Measurements from ENCODE around the gene ZNF23.

ZNF23 gene

GRCh38 chr16:71482569-71482968 is 20.5 kb upstream of the ZNF23 start:
- TF ChIP-seq ZNF274 (IDR thresholded peaks at IDR 0.05; ENCODE audit: low read depth, low read length) = no peak
- no peak overlapping the region for H3K4me3 ChIP-seq (ENCODE audit: low read length)

- no peak overlapping the region for H3K4me3 ChIP-seq (ENCODE audit: low read length)
- TF ChIP-seq ZNF274 (IDR thresholded peaks at IDR 0.05; ENCODE audit: low read depth, low read length) = no peak
These were observed 18.9 kb upstream of the ZNF23 start for GRCh38 chr16:71480956-71481355.

GRCh38 chr16:71479420-71479819 is 17.4 kb upstream of the ZNF23 start:
- no peak overlapping the region for H3K4me3 ChIP-seq (ENCODE audit: low read length)
- no peak for TF ChIP-seq ZNF274 (IDR thresholded peaks at IDR 0.05; ENCODE audit: low read depth, low read length)

- no peak for TF ChIP-seq ZNF274 (IDR thresholded peaks at IDR 0.05; ENCODE audit: low read depth, low read length)
These were observed 14.5 kb upstream of the ZNF23 start for GRCh38 chr16:71476457-71477124.

GRCh38 chr16:71474864-71475263 is 12.8 kb upstream of the ZNF23 start:
- no peak overlapping the region for H3K4me3 ChIP-seq (ENCODE audit: low read length)
- no peak for TF ChIP-seq ZNF274 (IDR thresholded peaks at IDR 0.05; ENCODE audit: low read depth, low read length)

More at GRCh38 chr16:71476457-71477124, 14.5 kb upstream of the ZNF23 start:
- H3K4me3 ChIP-seq (ENCODE audit: low read length) = no peak overlapping the region

GRCh38 chr16:71473891-71474290 is 11.8 kb upstream of the ZNF23 start:
- no peak overlapping the region for H3K4me3 ChIP-seq (ENCODE audit: low read length)
- TF ChIP-seq ZNF274 (IDR thresholded peaks at IDR 0.05; ENCODE audit: low read depth, low read length) = no peak

GRCh38 chr16:71472931-71473330 is 10.9 kb upstream of the ZNF23 start:
- no peak for TF ChIP-seq ZNF274 (IDR thresholded peaks at IDR 0.05; ENCODE audit: low read depth, low read length)
- H3K4me3 ChIP-seq (ENCODE audit: low read length) = no peak overlapping the region

GRCh38 chr16:71472051-71472450 is 10.0 kb upstream of the ZNF23 start:
- H3K4me3 ChIP-seq (ENCODE audit: low read length) = no peak overlapping the region
- no peak for TF ChIP-seq ZNF274 (IDR thresholded peaks at IDR 0.05; ENCODE audit: low read depth, low read length)

GRCh38 chr16:71467810-71468209 is 5.8 kb upstream of the ZNF23 start:
- no peak overlapping the region for H3K4me3 ChIP-seq (ENCODE audit: low read length)
- no peak for TF ChIP-seq ZNF274 (IDR thresholded peaks at IDR 0.05; ENCODE audit: low read depth, low read length)

GRCh38 chr16:71464231-71464630 is 2.2 kb upstream of the ZNF23 start:
- TF ChIP-seq ZNF274 (IDR thresholded peaks at IDR 0.05; ENCODE audit: low read depth, low read length) = no peak
- no peak overlapping the region for H3K4me3 ChIP-seq (ENCODE audit: low read length)

- no peak for TF ChIP-seq ZNF274 (IDR thresholded peaks at IDR 0.05; ENCODE audit: low read depth, low read length)
- H3K4me3 ChIP-seq (ENCODE audit: low read length) = no peak overlapping the region
These were observed 1.1 kb downstream of the ZNF23 start for GRCh38 chr16:71460941-71461340.

GRCh38 chr16:71460236-71460635 is 1.8 kb downstream of the ZNF23 start:
- TF ChIP-seq ZNF274 (IDR thresholded peaks at IDR 0.05; ENCODE audit: low read depth, low read length) = no peak
- H3K4me3 ChIP-seq (ENCODE audit: low read length) = no peak overlapping the region

GRCh38 chr16:71459510-71459909 is 2.5 kb downstream of the ZNF23 start:
- no peak overlapping the region for H3K4me3 ChIP-seq (ENCODE audit: low read length)
- TF ChIP-seq ZNF274 (IDR thresholded peaks at IDR 0.05; ENCODE audit: low read depth, low read length) = no peak

GRCh38 chr16:71456801-71457200 is 5.2 kb downstream of the ZNF23 start:
- no peak for TF ChIP-seq ZNF274 (IDR thresholded peaks at IDR 0.05; ENCODE audit: low read depth, low read length)

GRCh38 chr16:71453036-71453435 is 9.0 kb downstream of the ZNF23 start:
- TF ChIP-seq ZNF274 (IDR thresholded peaks at IDR 0.05; ENCODE audit: low read depth, low read length) = no peak
- H3K4me3 ChIP-seq (ENCODE audit: low read length) = no peak overlapping the region

More at GRCh38 chr16:71456801-71457200, 5.2 kb downstream of the ZNF23 start:
- H3K4me3 ChIP-seq (ENCODE audit: low read length) = no peak overlapping the region

- no peak for TF ChIP-seq ZNF274 (IDR thresholded peaks at IDR 0.05; ENCODE audit: low read depth, low read length)
- H3K4me3 ChIP-seq (ENCODE audit: low read length) = no peak overlapping the region
These were observed 13.0 kb downstream of the ZNF23 start for GRCh38 chr16:71449020-71449419.
